Tibial nerve (tissue), 4 donors: Measurements from ENCODE around the gene FCF1. TPM values are rescaled to one million over a fixed set of nuclear protein-coding genes. Genes with fewer than 3 reads are reported as not detected.

Source experiments
- DNase-seq, 2 donors: peaks; one replicate each; pipeline ENCODE4 v3.0.0-alpha.2; 2019; ENCODE audit warnings: low spot score in 2 of 2
- H3K27ac ChIP-seq, 4 donors: fragments of 200-600 bp; sonication (generic) in 3 of 4; one replicate each; pipeline ENCODE4 v1.5.1; 2017 to 2019; ENCODE audit warnings: mild to moderate bottlenecking in 1 of 4
- H3K27me3 ChIP-seq, 2 donors: fragments of 200-600 bp; sonication (generic) in 1 of 2; one replicate each; pipeline versions ENCODE4 v1.5.1 to v1.6.0; 2017 to 2019
- H3K36me3 ChIP-seq, 3 donors: fragments of 200-600 bp; sonication (generic); one replicate each; pipeline ENCODE4 v1.5.1; 2018 to 2019
- H3K4me1 ChIP-seq, 4 donors: fragments of 200-600 bp; sonication (generic) in 3 of 4; one replicate each; pipeline ENCODE4 v1.5.1; 2017 to 2019
- H3K4me3 ChIP-seq, 4 donors: fragments of 200-600 bp; sonication (generic) in 3 of 4; one replicate each; pipeline ENCODE4 v1.5.1; 2017 to 2019; ENCODE audit warnings: mild to moderate bottlenecking in 1 of 4, moderate library complexity in 1 of 4
- H3K9me3 ChIP-seq, 4 donors: fragments of 200-600 bp; sonication (generic) in 3 of 4; one replicate each; pipeline ENCODE4 v1.5.1; 2017 to 2019
- EP300 ChIP-seq, 2 donors: sonication (generic); formaldehyde crosslinking; IDR thresholded peaks; one replicate each; pipeline ENCODE4 v1.6.1; 2017; ENCODE audit warnings: antibody characterized with exemption in 2 of 2, mild to moderate bottlenecking in 1 of 2
- POLR2A ChIP-seq, 2 donors: fragments of 450-650 bp; IDR thresholded peaks; one replicate each; pipeline ENCODE4 v1.6.1; 2017; ENCODE audit warnings: antibody characterized with exemption in 2 of 2, mild to moderate bottlenecking in 2 of 2, moderate library complexity in 2 of 2
- WGBS, 2 donors: methylation state at CpG; one replicate each; pipeline ENCODE4 v1.1.5; 2018; 5-methylcytosine and 5-hydroxymethylcytosine counted together
- total RNA-seq, 4 donors: library from RNA; depleted of rRNA; stranded (reverse); fragments of >200 nt; gene quantifications; one replicate each; pipeline ENCODE4 v1.1.0, GENCODE V29; 2016
- TF ChIP-seq, protein P1 (sequence below), 5 experiments: fragments of 200-600 bp in 3 of 5; fragments of 450-650 bp in 2 of 5; sonication (generic) in 3 of 5; IDR thresholded peaks; one replicate each; pipeline ENCODE4 v1.5.1; 2016 to 2019; ENCODE audit warnings: antibody characterized with exemption in 5 of 5, mild to moderate bottlenecking in 3 of 5, moderate library complexity in 2 of 5

FCF1 gene, protein sequence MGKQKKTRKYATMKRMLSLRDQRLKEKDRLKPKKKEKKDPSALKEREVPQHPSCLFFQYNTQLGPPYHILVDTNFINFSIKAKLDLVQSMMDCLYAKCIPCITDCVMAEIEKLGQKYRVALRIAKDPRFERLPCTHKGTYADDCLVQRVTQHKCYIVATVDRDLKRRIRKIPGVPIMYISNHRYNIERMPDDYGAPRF
- total RNA-seq, result 10 to 100 TPM; 16.8 to 39.8 (median 32.6) TPM

DNA sequence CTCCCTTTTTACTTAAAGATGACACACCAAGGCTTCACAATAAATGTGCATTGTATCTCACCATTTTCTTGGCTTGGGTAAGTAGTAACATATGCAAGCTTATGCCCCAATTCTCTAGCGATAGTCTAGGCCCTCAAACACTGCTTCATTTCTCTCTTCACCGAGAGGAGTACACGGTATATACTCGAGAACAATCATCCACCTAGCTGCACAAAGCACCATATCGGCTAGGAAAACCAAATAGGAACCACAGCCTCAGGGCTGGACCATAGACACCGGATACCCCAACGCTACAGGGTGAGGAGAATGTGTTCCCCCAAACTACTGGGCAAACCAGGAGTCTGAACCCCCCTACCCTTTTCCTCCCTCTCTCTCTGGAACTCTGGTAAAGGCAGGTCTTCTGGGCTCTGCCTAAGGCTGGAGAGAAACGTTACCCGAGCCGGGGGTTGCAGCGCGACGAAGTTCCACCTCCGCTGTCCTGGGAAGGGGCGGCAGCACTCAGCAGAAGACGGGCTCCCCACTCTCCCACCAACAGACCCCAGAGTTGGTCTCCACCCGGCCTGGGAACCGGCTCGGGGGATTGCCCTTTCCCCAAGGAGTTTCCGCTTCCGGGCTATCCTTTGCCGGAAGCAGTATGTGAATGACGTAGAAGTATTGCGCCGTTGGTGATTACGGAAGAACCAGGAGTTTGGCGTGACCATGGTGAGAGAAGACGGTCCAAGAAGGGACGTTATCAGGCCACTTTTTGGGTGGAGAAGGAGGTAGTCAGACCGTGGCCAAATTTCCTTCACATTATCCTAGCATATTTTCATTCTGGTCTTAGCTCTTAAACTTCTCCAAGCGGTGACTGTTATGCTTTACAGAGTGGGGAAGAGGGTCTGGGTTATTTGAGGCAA is at the start of gene FCF1, which contains the start of gene AREL1:
TSS of gene FCF1 (plus strand) at position 646 of the 896 bp plus-strand sequence. CDS start at position 700, 54 bp downstream.
TSS of gene AREL1 (minus strand) at position 582 of the 896 bp plus-strand sequence. CDS start 27,465 bp downstream, outside the sequence.
- 1% methylated on average over 31 of the region's 31 CpGs for WGBS, 2 donors

DNA sequence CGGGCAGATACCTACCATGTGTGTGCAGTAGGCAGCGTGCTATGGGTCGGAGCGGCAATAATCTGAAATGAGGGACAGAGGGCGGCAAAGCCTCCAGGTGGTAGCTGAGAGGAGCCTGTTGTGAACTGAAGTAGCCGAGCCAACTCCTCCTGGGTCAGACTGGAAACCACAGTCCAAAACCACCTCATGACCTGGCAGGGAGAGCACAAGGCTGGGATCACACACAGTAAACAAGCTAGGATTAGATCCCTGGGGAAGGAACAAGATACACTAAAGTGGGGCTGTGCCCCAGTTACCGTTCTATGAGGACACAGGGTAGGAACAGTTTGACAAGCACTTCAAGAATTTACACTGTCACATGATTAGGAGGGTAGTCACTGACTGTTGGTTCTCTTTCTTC is 49.1 kb upstream of the FCF1 start:
- H3K9me3 ChIP-seq, result no peaks in the 10 kb centered on the region
- no peak overlapping the region for H3K4me3 ChIP-seq
- 78 to 86% methylated on average over 7 of the region's 7 CpGs for WGBS, 2 donors
- TF ChIP-seq POLR2A (IDR thresholded peaks at IDR 0.05) (no peak), EP300 (IDR thresholded peaks at IDR 0.05) (peak in 1 of 2 donors; percentile 90)
- TF ChIP-seq, protein P1, sequence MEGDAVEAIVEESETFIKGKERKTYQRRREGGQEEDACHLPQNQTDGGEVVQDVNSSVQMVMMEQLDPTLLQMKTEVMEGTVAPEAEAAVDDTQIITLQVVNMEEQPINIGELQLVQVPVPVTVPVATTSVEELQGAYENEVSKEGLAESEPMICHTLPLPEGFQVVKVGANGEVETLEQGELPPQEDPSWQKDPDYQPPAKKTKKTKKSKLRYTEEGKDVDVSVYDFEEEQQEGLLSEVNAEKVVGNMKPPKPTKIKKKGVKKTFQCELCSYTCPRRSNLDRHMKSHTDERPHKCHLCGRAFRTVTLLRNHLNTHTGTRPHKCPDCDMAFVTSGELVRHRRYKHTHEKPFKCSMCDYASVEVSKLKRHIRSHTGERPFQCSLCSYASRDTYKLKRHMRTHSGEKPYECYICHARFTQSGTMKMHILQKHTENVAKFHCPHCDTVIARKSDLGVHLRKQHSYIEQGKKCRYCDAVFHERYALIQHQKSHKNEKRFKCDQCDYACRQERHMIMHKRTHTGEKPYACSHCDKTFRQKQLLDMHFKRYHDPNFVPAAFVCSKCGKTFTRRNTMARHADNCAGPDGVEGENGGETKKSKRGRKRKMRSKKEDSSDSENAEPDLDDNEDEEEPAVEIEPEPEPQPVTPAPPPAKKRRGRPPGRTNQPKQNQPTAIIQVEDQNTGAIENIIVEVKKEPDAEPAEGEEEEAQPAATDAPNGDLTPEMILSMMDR (IDR thresholded peaks at IDR 0.05), result no peak
- H3K36me3 ChIP-seq, result peaks cover 0 to 83% (median 0%) of the 10 kb centered on the region in 3 donors
- peak; percentile 64 to 82 for DNase-seq
- no peaks in the 10 kb centered on the region for H3K27me3 ChIP-seq
- H3K4me1 ChIP-seq, result peaks cover 0 to 39% (median 10%) of the 10 kb centered on the region in 4 donors
- H3K27ac ChIP-seq, result peak overlapping the region in 2 of 4 donors; percentile 63 to 82

More for the DNA sequence above, at the start of gene FCF1, which contains the start of gene AREL1:
- H3K4me1 ChIP-seq, result peaks cover 3 to 54% (median 13%) of the 10 kb centered on the region in 4 donors
- H3K9me3 ChIP-seq, result no peaks in the 10 kb centered on the region
- H3K27ac ChIP-seq, result peak within 1 kb of the TSS; percentile 79 to 94 (median 86)
- no peaks in the 10 kb centered on the region for H3K27me3 ChIP-seq
- H3K4me3 ChIP-seq, result peak within 1 kb of the TSS; percentile 53 to 83 (median 75)
- DNase-seq, result peak; percentile 58 to 87
- peaks cover 0 to 30% (median 0%) of the 10 kb centered on the region in 3 donors for H3K36me3 ChIP-seq
- TF ChIP-seq POLR2A (IDR thresholded peaks at IDR 0.05) (peak in 1 of 2 donors; percentile 46), EP300 (IDR thresholded peaks at IDR 0.05) (peak; percentile 84 to 96)
- TF ChIP-seq, protein P1 (IDR thresholded peaks at IDR 0.05), result no peak

DNA sequence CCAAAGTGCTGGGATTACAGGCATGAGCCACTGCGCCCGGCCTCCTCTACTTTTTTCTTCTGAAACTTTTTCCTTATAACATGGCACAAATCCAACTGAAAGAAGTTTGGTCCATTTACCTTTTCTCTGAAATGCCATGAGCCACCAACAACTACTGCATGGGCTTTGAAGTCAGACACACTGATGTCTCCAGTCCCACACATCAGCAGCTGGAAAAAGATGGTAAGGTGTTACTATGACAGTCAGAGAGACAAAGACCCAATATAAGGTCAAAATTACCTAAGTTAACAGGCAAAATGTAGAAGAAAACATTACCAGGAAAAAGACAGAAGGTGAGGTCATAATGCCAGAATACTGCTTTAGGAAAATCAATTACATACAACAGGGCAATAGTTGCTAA is 48.2 kb upstream of the FCF1 start:
- TF ChIP-seq EP300 (IDR thresholded peaks at IDR 0.05) (no peak), POLR2A (IDR thresholded peaks at IDR 0.05) (no peak)
- TF ChIP-seq, protein P1 (IDR thresholded peaks at IDR 0.05), result no peak
- no peaks in the 10 kb centered on the region for H3K9me3 ChIP-seq
- H3K36me3 ChIP-seq, result peaks cover 0 to 86% (median 0%) of the 10 kb centered on the region in 3 donors
- WGBS, 2 donors, result 94 to 96% methylated on average over 2 of the region's 2 CpGs
- no peak for DNase-seq
- H3K4me1 ChIP-seq, result peaks cover 0 to 37% (median 10%) of the 10 kb centered on the region in 4 donors
- H3K4me3 ChIP-seq, result no peak overlapping the region
- no peaks in the 10 kb centered on the region for H3K27me3 ChIP-seq
- H3K27ac ChIP-seq, result peak overlapping the region in 1 of 4 donors; percentile 28

DNA sequence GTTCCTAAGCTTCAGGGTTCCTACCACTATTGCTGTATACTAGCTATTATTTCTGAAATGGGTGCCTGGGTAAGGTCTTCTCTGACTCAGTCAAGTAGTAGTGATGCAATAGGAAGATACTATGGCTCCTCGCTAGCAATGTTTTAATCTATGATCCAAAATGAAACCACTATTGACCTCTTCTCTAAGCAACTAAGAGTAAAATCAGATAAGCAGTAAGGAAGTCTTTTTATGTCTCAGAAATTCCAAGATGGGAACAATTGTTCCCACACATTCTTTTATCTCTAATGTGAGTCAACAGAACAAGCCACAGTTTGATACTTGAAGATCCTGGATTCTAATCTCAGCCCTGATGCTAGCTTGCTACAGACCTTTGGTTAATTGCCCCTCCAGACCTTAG is 45.2 kb upstream of the FCF1 start:
- 83 to 96% methylated on average over 1 of the region's 1 CpG for WGBS, 2 donors
- peaks cover 0 to 15% (median 4%) of the 10 kb centered on the region in 4 donors for H3K4me1 ChIP-seq

More for the DNA sequence above, 45.2 kb upstream of the FCF1 start:
- TF ChIP-seq, protein P1 (IDR thresholded peaks at IDR 0.05), result no peak
- no peak for TF ChIP-seq POLR2A (IDR thresholded peaks at IDR 0.05)
- TF ChIP-seq EP300 (IDR thresholded peaks at IDR 0.05), result no peak
- H3K9me3 ChIP-seq, result no peaks in the 10 kb centered on the region
- no peaks in the 10 kb centered on the region for H3K27me3 ChIP-seq
- H3K27ac ChIP-seq, result no peak overlapping the region
- no peak overlapping the region for H3K4me3 ChIP-seq
- no peak for DNase-seq
- peaks cover 0 to 85% (median 3%) of the 10 kb centered on the region in 3 donors for H3K36me3 ChIP-seq
